ENCODE data around the gene RFTN1. TPM values are rescaled to one million over a fixed set of nuclear protein-coding genes. Genes with fewer than 3 reads are reported as not detected.

Gene RFTN1
- total and polyA plus RNA-seq, 2 experiments from 2014 or later, result 3.3 to 7.2 TPM

GRCh38 chr3:16508243-16508578 is 5.3 kb downstream of the RFTN1 start (continued):
- TF ChIP-seq POLR2AphosphoS5 (IDR thresholded peaks at IDR 0.05; ENCODE audit: low read depth) (no peak), ETS1 (IDR thresholded peaks at IDR 0.05) (no peak), EZH2 (IDR thresholded peaks at IDR 0.05; ENCODE audit: low read depth, unreplicated experiment) (no peak), REST (IDR thresholded peaks at IDR 0.05; ENCODE audit: unreplicated experiment) (no peak), CTCF (conservative IDR thresholded peaks at IDR 0.05; ENCODE audit: low read depth in 2 of 2) (no peak), STAT1 (IDR thresholded peaks at IDR 0.05; ENCODE audit: unreplicated experiment) (no peak), NANOG (IDR thresholded peaks at IDR 0.05; ENCODE audit: borderline replicate concordance) (no peak), CREB1 (CRISPR knock-in tag; IDR thresholded peaks at IDR 0.05; ENCODE audit: low read depth) (no peak), ZNF331 (CRISPR knock-in tag; IDR thresholded peaks at IDR 0.05; ENCODE audit: low read depth) (no peak), EZH2phosphoT487 (IDR thresholded peaks at IDR 0.05; ENCODE audit: unreplicated experiment) (no peak)

GRCh38 chr3:16507578-16508242 is 5.8 kb downstream of the RFTN1 start:
- Histone ChIP-seq H3F3A (replicated peaks; ENCODE audit: low read depth) (no peaks in the 10 kb centered on the region; the same call in 1 of the 2 replicates), H3K4me2 (no peak overlapping the region), H4K20me1 (replicated peaks; ENCODE audit: insufficient read depth) (no peaks in the 10 kb centered on the region), H3K27me3 (ENCODE audit: insufficient read depth) (peaks cover 28% of the 10 kb centered on the region), H3K4me3 (no peak overlapping the region), H2AFZ (no peak overlapping the region), H3K4me1 (ENCODE audit: insufficient read depth) (peaks cover 26% of the 10 kb centered on the region), H3K27ac (ENCODE audit: low read depth) (no peak overlapping the region), H3K36me3 (ENCODE audit: insufficient read depth) (no peaks in the 10 kb centered on the region), H3K9me2 (ENCODE audit: insufficient read depth) (0 out of 2 replicates have a peak, but pooled peaks cover 2% of the 10 kb centered on the region), H3K79me2 (replicated peaks; ENCODE audit: insufficient read depth) (no peaks in the 10 kb centered on the region)
- Mint-ChIP-seq H3K4me3 (no peak overlapping the region), H3K4me1 (peaks cover 27% of the 10 kb centered on the region), H3K36me3 (ENCODE audit: low read depth) (no peaks in the 10 kb centered on the region), H3K27ac (no peak overlapping the region), H3K9me3 (no peaks in the 10 kb centered on the region), H3K27me3 (ENCODE audit: insufficient read depth, low read depth, poor library complexity) (peaks cover 23% of the 10 kb centered on the region)
- ATAC-seq, result no peak
- no peak for DNase-seq (ENCODE audit: low spot score)
- TF ChIP-seq EZH2 (IDR thresholded peaks at IDR 0.05; ENCODE audit: low read depth, unreplicated experiment), result no peak
- no peak for TF ChIP-seq ZNF462 (CRISPR knock-in tag; IDR thresholded peaks at IDR 0.05)
- no peak for TF ChIP-seq POLR2AphosphoS5 (IDR thresholded peaks at IDR 0.05; ENCODE audit: low read depth)
- TF ChIP-seq ZNF114 (CRISPR knock-in tag; IDR thresholded peaks at IDR 0.05), result no peak
- no peak for TF ChIP-seq STAT1 (IDR thresholded peaks at IDR 0.05; ENCODE audit: unreplicated experiment)
- no peak for TF ChIP-seq CREB1 (CRISPR knock-in tag; IDR thresholded peaks at IDR 0.05; ENCODE audit: low read depth)

All from GM23338 (cell line).